GM19452 (cell line): Measurements from ENCODE around the gene ALOXE3.

Source experiments
- ATAC-seq: cut with Tn5 transposase; IDR thresholded peaks from one replicate; pipeline ENCODE4 v1.9.1; 2021; ENCODE audit not compliant: unreplicated experiment

ALOXE3 gene

DNA sequence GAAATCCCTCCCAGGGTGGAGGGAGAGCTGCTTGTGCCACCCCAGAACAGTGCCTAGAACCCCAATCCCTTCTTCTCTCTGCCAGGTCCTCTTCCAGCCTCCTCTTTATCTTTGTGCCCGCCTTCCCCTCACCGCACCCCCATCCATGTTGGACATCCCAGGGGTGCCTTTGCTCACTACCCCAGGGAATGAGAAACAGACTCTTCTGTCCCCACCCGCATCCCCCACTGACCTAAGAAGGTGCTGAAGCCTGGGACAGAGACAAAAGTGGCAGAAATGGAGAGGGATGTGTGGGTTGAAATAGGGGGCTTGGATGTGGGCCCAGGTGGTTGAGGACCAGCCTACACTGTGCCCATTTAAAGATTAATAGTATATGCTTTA, 62.5 kb downstream of the ALOXE3 start:
- ATAC-seq: no peak

DNA sequence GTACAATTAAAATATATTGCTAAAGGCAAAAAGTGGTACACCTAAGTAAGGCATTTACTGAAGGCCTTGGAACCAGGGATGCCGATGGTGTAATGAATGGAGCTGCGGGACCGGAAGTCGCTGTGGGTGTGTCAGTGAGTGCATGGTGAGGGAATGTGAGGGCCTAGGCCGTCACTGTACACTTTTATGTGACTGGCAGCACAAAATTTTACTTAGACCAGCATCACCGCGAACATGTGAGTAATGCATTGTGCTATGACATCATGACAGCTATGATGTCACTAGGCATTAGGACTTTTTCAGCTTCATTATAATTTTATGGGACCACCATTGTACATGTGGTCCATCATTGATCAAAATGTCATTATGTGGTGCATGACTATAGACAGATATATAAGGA, 64.7 kb downstream of the ALOXE3 start:
- no peak for ATAC-seq

DNA sequence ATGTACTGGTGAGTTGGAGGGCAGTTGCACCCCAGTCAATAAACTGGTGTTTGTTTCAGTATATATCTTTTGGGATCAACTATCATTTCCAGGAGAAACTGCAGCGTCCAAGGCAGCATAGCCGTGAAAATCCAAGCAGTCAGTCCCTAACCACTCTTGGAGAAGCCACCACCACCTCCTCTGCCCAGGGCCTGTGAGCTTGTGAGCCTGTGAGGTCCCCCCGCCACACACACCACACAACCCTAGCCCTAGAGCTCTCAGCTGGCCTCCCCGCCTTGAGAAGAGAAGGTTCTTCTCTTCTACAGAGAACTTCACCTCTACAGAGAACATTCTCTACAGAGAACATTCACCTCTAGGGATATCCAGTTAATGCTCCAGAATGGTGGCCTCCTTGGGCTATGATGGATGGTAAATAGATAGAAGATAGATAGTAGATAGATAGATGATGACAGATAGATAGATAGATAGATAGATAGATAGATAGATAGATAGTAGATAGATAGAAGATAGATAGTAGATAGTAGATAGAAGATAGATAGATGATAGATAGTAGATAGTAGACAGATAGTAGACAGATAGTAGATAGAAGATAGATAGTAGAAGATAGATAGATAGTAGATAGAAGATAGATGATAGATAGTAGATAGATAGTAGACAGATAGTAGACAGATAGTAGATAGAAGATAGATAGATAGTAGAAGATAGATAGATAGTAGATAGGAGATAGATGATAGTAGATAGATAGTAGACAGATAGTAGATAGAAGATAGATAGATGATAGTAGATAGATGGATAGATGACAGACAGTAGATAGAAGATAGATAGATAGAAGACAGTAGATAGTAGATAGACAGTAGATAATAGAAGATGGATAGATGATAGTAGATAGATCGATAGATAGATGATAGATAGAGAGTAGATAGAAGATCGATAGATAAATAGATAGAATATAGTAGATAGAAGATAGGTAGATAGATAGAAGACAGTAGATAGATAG, 65.8 kb downstream of the ALOXE3 start:
- no peak for ATAC-seq

DNA sequence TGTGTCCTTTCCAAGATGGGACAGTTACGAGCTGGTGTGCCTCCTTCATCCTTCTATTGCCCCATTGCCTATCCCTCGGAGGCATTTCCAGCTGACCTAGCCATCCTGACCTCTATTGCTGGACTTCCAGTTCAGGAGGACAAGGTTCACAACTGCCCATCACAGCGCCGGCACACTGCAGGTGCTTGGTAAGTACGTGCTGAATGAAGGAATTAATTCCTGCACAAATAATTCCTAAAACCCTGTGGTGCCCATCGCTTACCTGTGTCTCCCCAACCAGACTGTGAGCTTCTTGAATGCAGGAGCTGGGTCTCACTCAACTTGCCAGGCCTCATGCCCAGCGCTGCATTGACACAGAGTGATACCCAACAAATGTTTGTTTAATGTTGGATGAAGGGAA, 66.5 kb downstream of the ALOXE3 start:
- no peak for ATAC-seq

DNA sequence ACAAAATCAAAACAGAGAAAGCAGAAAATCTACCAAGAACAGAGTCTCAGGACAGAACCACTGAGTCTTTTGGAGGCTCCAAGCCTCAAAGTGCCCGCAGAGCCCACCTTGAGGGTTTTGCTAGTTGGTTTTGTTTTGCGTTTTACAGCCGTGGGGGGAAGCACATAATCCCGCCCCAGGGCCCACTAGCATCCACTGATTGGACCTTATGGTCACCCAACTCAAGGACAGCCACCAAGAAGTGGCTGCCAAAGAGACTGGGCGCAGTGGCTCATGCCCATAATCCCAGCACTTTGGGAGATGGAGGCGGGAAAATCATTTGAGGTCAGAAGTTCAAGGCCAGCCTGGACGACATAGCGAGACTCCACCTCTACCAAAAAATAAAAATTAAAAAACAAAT, 69.6 kb downstream of the ALOXE3 start:
- ATAC-seq: no peak

DNA sequence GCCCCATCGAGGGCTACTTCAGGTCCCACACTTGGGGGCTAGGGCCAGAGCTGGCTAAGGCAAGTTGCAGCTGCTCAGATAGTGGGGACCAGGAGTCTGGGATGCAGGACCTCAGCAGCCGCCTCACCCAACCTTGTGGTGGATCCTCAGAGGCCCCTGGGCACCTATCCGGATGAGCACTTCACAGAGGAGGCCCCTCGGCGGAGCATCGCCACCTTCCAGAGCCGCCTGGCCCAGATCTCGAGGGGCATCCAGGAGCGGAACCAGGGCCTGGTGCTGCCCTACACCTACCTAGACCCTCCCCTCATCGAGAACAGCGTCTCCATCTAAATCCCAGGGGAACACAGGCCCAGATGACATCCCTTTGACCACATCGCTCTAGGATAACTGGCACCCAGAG, 70.1 kb downstream of the ALOXE3 start:
- no peak for ATAC-seq

DNA sequence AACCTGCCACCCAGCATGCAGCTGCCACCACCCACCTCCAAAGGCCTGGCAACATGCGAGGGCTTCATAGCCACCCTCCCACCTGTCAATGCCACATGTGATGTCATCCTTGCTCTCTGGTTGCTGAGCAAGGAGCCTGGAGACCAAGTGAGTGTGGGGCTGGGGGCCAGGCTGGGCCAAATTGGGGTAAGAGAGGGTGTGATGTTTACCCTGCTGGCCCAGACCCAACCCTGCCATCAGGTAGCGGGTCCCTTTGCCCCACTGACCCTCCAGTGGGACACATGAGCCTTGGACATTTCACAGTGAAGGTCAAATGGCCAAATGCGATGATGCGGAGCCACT, 70.6 kb downstream of the ALOXE3 start:
- no peak for ATAC-seq

DNA sequence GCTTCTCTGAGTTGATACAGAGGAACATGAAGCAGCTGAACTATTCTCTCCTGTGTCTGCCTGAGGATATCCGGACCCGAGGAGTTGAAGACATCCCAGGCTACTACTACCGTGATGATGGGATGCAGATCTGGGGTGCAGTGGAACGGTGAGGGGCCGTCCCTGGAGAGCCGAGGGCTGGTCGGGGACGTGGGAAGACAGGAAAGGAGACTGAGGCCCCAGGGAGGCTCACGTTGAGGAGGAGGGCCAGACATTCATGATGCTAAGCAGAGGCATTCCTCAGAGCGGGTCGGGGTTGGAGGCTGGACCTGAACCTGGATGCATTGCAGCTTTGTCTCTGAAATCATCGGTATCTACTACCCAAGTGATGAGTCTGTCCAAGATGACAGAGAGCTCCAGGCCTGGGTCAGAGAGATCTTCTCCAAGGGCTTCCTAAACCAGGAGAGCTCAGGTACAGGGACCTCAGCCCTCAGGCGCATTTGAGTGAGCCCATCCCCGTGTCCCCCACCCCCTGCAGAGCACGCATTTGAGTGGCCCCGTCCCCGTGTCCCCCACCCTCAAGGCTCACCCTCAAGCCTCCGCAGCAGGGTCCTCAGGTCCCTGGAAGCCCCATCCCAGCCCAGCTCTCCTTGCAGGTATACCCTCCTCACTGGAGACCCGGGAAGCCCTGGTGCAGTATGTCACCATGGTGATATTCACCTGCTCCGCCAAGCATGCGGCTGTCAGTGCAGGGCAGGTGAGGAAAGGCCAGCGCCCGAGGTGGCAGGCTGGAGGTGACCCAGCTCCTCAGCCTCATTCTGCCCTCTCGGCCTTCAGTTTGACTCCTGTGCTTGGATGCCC, 71.2 kb downstream of the ALOXE3 start:
- ATAC-seq: no peak

DNA sequence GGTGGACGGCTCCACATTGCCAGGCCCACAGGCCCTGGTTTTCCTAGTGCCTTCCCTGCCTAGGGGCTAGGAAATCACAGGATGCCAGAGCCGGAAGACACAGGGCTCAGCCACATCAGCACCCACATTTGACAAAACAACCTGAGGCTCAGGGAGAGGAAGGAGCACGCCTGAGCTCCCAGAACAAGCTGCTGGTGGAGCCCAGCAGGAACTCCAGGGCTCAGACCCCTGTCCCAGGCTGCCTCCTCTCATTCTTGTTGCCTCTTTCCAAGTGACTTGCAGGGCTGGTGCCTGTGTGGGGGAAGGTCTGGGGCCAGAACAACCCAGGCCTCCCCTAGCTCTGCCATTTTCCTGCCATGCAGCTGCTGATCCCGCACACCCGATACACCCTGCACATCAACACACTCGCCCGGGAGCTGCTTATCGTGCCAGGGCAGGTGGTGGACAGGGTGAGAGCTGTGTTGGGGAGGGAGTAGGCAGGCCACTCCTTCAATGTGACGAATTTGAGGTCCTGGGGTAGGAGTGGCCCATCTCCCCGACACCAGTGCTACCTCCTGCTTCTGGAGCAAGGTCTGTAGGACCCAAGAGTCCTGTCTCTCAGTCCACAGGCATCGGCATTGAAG, 71.9 kb downstream of the ALOXE3 start:
- no peak for ATAC-seq
